WI38 (cell line): ENCODE results near the gene KCNN3.

Source experiments
- H3K4me3 ChIP-seq: 2 replicates; pipeline ENCODE4 v1.5.1; 2011; ENCODE audit warnings: low read depth, mild to moderate bottlenecking, control low read depth, low read length
- CTCF ChIP-seq: IDR thresholded peaks from 2 replicates; pipeline ENCODE4 v1.5.1; 2012; ENCODE audit warnings: low read depth, mild to moderate bottlenecking, control low read depth, low read length

KCNN3 gene

GRCh38 chr1:154720328-154721297 is 149.5 kb downstream of the KCNN3 start:
- TF ChIP-seq CTCF: no peak
- H3K4me3 ChIP-seq: no peak overlapping the region

- no peak overlapping the region for H3K4me3 ChIP-seq
- TF ChIP-seq CTCF: no peak
Measured at GRCh38 chr1:154719586-154720327, 150.3 kb downstream of the KCNN3 start.

- no peak for TF ChIP-seq CTCF
- H3K4me3 ChIP-seq: no peak overlapping the region
Measured at GRCh38 chr1:154718566-154718965, 151.5 kb downstream of the KCNN3 start.

- no peak for TF ChIP-seq CTCF
- H3K4me3 ChIP-seq: no peak overlapping the region
Measured at GRCh38 chr1:154717528-154717924, 152.6 kb downstream of the KCNN3 start.

- TF ChIP-seq CTCF: no peak
- no peak overlapping the region for H3K4me3 ChIP-seq
Measured at GRCh38 chr1:154716614-154717527, 153.2 kb downstream of the KCNN3 start.

- no peak for TF ChIP-seq CTCF
- no peak overlapping the region for H3K4me3 ChIP-seq
Measured at GRCh38 chr1:154716011-154716410, 154.1 kb downstream of the KCNN3 start.
